HG03097 (cell line): ENCODE measurements around the gene TIE1.
"Not testable (repeated sequence)": the region's sequence is repeated elsewhere in the genome, so short reads cannot be mapped to it uniquely, and the experiment has no call there.

ENCODE experiments used
- ATAC-seq: cut with Tn5 transposase; IDR thresholded peaks from one replicate; pipeline ENCODE4 v1.9.1; 2021; ENCODE audit not compliant: unreplicated experiment, low FRiP score

TIE1 gene

DNA sequence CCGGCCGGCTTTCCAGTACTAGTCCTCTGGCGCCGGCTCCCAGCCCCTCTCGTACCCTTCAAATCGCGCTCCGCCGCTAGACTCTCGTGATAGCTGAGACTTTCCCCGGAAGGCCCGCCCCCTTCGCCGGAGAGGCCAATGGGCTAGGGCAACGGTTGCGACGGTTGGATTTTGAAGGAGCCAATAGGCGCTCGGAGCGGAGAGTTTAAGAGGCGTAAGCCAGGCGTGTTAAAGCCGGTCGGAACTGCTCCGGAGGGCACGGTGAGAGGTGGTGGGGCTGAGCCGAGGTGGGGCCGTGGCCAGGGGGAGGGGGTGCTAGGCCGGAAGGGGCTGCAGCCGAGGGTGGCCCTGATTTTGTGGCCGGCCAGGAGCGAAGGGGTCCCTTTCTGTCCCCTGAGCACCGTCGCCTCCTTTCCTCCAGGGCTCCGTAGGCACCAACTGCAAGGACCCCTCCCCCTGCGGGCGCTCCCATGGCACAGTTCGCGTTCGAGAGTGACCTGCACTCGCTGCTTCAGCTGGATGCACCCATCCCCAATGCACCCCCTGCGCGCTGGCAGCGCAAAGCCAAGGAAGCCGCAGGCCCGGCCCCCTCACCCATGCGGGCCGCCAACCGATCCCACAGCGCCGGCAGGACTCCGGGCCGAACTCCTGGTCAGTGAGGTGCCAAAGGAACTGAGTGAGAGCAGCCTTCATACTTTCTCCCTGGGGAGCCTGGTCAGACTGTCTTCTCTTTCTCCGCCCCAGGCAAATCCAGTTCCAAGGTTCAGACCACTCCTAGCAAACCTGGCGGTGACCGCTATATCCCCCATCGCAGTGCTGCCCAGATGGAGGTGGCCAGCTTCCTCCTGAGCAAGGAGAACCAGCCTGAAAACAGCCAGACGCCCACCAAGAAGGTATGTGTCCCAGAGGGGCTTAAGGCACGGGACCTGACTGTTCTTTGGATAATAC is 58.2 kb downstream of the TIE1 start, which contains the start of gene CDC20:
Gene CDC20, plus strand, starts transcription at position 236 of the 948 bp plus-strand sequence. Its CDS starts 235 bp downstream, at position 471.
- peak; percentile 93 for ATAC-seq

- no peak for ATAC-seq
Measured at GRCh38 chr1:43359696-43360095, 58.9 kb downstream of the TIE1 start.

- no peak for ATAC-seq
Measured at GRCh38 chr1:43360616-43361015, 59.8 kb downstream of the TIE1 start.

- ATAC-seq = no peak
Measured at GRCh38 chr1:43363283-43363934, 62.6 kb downstream of the TIE1 start.

DNA sequence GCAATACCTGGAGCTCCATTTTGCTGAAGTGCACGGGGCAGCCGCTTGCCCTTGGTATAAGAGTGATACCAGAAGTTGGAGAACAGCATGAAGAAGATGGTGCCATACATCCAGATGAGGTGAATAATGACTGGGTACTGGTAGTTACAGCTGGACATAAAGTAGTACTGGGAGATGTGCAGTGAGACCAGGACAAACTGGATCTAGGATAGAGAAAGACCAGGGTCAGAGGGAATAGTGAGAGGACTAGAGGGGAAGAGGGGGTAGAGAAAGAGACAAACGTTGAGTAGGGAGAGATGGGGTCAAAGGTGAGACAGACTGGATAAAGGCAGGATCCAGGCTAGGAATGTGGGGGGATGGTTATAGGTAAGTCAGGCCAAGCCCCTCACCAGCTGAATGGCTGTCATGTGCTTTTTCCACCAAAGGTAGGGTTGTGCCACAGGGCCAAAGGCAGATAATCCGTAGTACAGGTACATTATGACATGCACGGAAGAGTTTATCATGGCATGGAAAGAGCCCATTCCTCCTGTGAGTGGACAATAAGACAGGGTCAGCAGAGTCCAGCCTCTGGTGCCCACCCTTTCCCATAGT is 63.2 kb downstream of the TIE1 start:
- ATAC-seq = no peak

- ATAC-seq = no peak
Measured at GRCh38 chr1:43365678-43366077, 64.9 kb downstream of the TIE1 start.

DNA sequence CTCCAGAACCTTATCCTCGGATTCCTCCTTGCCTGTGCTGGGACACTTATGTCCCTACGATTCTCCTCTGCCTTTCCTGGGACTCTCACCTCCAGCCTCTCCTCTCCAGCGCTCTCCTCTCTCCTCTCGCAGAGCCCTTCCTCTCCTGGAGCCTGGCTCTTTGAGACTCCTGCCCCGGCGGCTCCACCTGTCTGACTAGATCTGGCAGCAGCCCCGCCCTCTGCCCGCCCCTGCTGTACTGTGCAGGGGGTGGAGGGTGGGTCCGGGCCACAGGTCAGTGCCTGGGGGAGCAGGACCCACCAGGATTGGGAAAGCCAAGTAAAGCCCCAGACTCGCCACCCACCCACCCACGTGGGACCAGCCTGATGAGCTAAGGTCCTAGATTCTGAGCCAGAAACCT is 65.4 kb downstream of the TIE1 start:
- ATAC-seq = no peak

DNA sequence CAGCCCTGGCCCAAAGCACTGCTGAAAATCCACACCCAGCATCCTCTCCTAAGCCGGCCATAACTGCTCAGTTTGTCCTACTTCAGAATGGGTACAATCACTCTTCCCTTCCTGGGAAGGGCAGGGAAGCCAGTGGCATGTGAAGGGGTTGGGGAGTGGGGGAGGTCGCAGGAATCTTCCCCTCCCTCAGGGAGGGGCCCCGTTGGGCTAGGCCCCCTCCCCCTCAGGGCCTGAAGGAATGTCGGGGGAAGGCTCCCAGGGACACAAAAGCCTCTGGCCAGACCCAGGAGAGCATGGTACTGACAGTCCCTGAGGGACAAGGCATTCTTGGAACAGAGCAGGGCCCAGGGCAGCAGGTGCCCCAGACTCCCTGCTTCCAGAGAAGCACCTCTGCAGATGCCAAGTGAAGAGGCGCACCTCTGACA is 65.8 kb downstream of the TIE1 start:
- no peak for ATAC-seq

- ATAC-seq = peak; percentile 30
Measured at GRCh38 chr1:43367026-43367903, 66.5 kb downstream of the TIE1 start.

- peak; percentile 68 for ATAC-seq
Measured at GRCh38 chr1:43367904-43368645, 67.3 kb downstream of the TIE1 start, which contains the start of gene ELOVL1. Gene ELOVL1 (minus strand): TSS chr1:43368011. CDS start chr1:43365609, 2,402 bp downstream.

DNA sequence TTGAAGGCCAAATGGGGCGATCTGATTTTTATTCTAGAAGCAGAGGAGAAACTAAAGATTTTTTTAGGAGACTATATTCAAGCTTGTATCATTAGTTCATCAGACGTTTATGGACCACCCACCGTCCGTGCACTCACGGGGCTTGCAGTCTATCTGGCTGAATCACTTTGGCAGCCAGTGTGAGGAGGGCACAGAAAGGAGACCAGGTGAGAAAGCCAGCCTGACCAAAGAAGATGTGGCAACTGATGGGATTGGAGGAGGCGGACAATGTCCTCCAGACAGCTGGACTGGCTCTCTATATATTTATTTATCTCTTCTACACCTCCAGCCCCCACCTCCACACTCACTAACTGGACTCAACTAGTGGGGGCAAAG is 67.9 kb downstream of the TIE1 start:
- no peak for ATAC-seq

- not testable (repeated sequence) for ATAC-seq
Measured at GRCh38 chr1:43369779-43370178, 69.0 kb downstream of the TIE1 start.

DNA sequence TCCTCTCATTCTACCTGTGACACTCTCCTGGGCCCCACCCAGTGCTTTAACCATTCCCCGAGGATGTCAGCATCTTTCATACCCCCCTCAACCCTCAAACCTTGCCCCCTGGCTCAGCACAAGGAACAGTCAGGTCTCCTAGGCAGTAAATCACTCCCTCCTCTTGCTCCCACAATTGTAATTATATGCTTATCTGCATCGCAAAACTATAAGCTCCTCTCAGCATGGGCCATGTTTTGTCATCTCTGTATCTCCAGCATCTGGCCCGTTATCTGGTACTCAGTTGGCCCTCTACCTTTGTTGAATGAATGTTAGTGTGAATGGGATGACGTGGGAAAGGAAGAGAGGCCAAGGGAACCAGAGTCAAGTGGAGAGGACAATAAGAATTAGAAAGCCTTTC is 69.8 kb downstream of the TIE1 start:
- ATAC-seq = no peak

DNA sequence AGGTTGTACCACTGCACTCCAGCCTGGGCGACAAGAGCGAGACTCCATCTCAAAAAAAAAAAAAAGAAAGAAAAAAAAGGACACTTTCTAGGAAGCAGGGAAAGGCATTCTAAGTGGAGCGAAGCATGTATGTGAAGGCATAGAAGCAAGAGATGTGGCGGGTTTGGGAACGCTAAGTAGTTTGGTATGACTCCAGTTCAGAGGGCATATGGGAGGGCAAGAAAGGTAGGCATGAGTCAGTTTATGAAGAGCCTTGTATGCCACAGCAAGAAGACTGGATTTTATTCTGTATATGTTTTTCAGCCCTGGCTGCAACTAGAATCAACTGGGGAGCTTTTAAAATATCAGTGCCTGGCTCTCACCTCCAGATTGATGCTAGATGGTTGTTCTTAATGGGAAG is 71.4 kb downstream of the TIE1 start:
- ATAC-seq = no peak
